Adipocyte (in vitro differentiated cells): ENCODE measurements around the gene PDE9A.
"Not testable (repeated sequence)": the region's sequence is repeated elsewhere in the genome, so short reads cannot be mapped to it uniquely, and the experiment has no call there.

ENCODE experiments used
- DNase-seq: peaks from one replicate; pipeline ENCODE4 v3.0.0-alpha.2; 2015; ENCODE audit warnings: low read depth
- H3K27me3 ChIP-seq: replicated peaks from 2 replicates; pipeline ENCODE4 v1.7.0; 2013; ENCODE audit warnings: mild to moderate bottlenecking, low read length, moderate library complexity; ENCODE audit not compliant: control insufficient read depth, insufficient read depth
- H3K36me3 ChIP-seq: 2 replicates; pipeline ENCODE4 v1.7.0; 2013; ENCODE audit warnings: low read length, mild to moderate bottlenecking, moderate library complexity; ENCODE audit not compliant: control insufficient read depth, insufficient read depth, severe bottlenecking
- H3K4me1 ChIP-seq: 2 replicates; pipeline ENCODE4 v1.7.0; 2013; ENCODE audit warnings: mild to moderate bottlenecking, low read length, moderate library complexity; ENCODE audit not compliant: control insufficient read depth, insufficient read depth
- H3K4me3 ChIP-seq: 2 replicates; pipeline ENCODE4 v1.7.0; 2013; ENCODE audit warnings: mild to moderate bottlenecking, low read length, moderate library complexity
- H3K9ac ChIP-seq: 2 replicates; pipeline ENCODE4 v1.7.0; 2013; ENCODE audit warnings: mild to moderate bottlenecking, low read length, moderate library complexity
- H3K9me3 ChIP-seq: 2 replicates; pipeline ENCODE4 v1.7.0; 2013; ENCODE audit warnings: mild to moderate bottlenecking, low read length, moderate library complexity; ENCODE audit not compliant: control insufficient read depth

The PDE9A gene

GRCh38 chr21:42708916-42709315, 55.5 kb downstream of the PDE9A start:
- H3K36me3 ChIP-seq, result not testable (repeated sequence)

GRCh38 chr21:42711667-42712066, 58.2 kb downstream of the PDE9A start:
- DNase-seq, result no peak
- Histone ChIP-seq H3K9me3 (no peaks in the 10 kb centered on the region), H3K4me1 (no peaks in the 10 kb centered on the region), H3K36me3 (no peaks in the 10 kb centered on the region), H3K9ac (no peak overlapping the region), H3K27me3 (no peaks in the 10 kb centered on the region), H3K4me3 (no peak overlapping the region)

More at GRCh38 chr21:42708916-42709315, 55.5 kb downstream of the PDE9A start:
- H3K27me3 ChIP-seq, DNase-seq, H3K9me3 ChIP-seq, H3K9ac ChIP-seq, H3K4me3 ChIP-seq, H3K4me1 ChIP-seq: not testable (repeated sequence)

GRCh38 chr21:42715427-42715826, 62.0 kb downstream of the PDE9A start:
- not testable (repeated sequence) for H3K27me3 ChIP-seq, H3K4me3 ChIP-seq, H3K9ac ChIP-seq, H3K4me1 ChIP-seq, H3K36me3 ChIP-seq, H3K9me3 ChIP-seq, DNase-seq

GRCh38 chr21:42716074-42716473, 62.7 kb downstream of the PDE9A start:
- no peaks in the 10 kb centered on the region for H3K36me3 ChIP-seq
- H3K4me1 ChIP-seq, result peaks cover 3% of the 10 kb centered on the region
- no peak overlapping the region for H3K9ac ChIP-seq

GRCh38 chr21:42720484-42720883, 67.1 kb downstream of the PDE9A start:
- not testable (repeated sequence) for DNase-seq

More at GRCh38 chr21:42716074-42716473, 62.7 kb downstream of the PDE9A start:
- H3K9me3 ChIP-seq, result no peaks in the 10 kb centered on the region
- H3K27me3 ChIP-seq, result no peaks in the 10 kb centered on the region
- no peak for DNase-seq
- H3K4me3 ChIP-seq, result no peak overlapping the region

GRCh38 chr21:42721341-42721824, 68.0 kb downstream of the PDE9A start:
- no peak overlapping the region for H3K9ac ChIP-seq
- no peak for DNase-seq
- peak overlapping the region; percentile 12 for H3K4me3 ChIP-seq
- H3K36me3 ChIP-seq, result no peaks in the 10 kb centered on the region
- H3K27me3 ChIP-seq, result no peaks in the 10 kb centered on the region
- H3K4me1 ChIP-seq, result peaks cover 30% of the 10 kb centered on the region
- H3K9me3 ChIP-seq, result no peaks in the 10 kb centered on the region

More at GRCh38 chr21:42720484-42720883, 67.1 kb downstream of the PDE9A start:
- peaks cover 30% of the 10 kb centered on the region for H3K4me1 ChIP-seq
- H3K4me3 ChIP-seq, H3K9ac ChIP-seq, H3K9me3 ChIP-seq, H3K36me3 ChIP-seq, H3K27me3 ChIP-seq: not testable (repeated sequence)

GRCh38 chr21:42722153-42722552, 68.7 kb downstream of the PDE9A start:
- Histone ChIP-seq H3K27me3 (no peaks in the 10 kb centered on the region), H3K4me3 (no peak overlapping the region), H3K9me3 (no peaks in the 10 kb centered on the region), H3K4me1 (peaks cover 30% of the 10 kb centered on the region), H3K36me3 (no peaks in the 10 kb centered on the region), H3K9ac (no peak overlapping the region)
- no peak for DNase-seq

- Histone ChIP-seq H3K4me1 (peaks cover 30% of the 10 kb centered on the region), H3K36me3 (no peaks in the 10 kb centered on the region), H3K27me3 (no peaks in the 10 kb centered on the region), H3K4me3 (no peak overlapping the region), H3K9ac (no peak overlapping the region), H3K9me3 (no peaks in the 10 kb centered on the region)
- DNase-seq, result no peak
Observed at GRCh38 chr21:42722808-42723473, 69.5 kb downstream of the PDE9A start.

GRCh38 chr21:42724226-42724920, 71.0 kb downstream of the PDE9A start:
- Histone ChIP-seq H3K36me3 (no peaks in the 10 kb centered on the region), H3K4me3 (no peak overlapping the region), H3K9me3 (peaks cover 4% of the 10 kb centered on the region), H3K4me1 (peaks cover 30% of the 10 kb centered on the region), H3K27me3 (no peaks in the 10 kb centered on the region), H3K9ac (no peak overlapping the region)
- peak; percentile 88 for DNase-seq

- DNase-seq, result no peak
Observed at GRCh38 chr21:42725416-42725930, 72.1 kb downstream of the PDE9A start.

GRCh38 chr21:42731264-42732032, 78.0 kb downstream of the PDE9A start:
- peaks cover 7% of the 10 kb centered on the region for H3K9me3 ChIP-seq
- no peak overlapping the region for H3K9ac ChIP-seq
- no peak overlapping the region for H3K4me3 ChIP-seq
- DNase-seq, result no peak
- no peaks in the 10 kb centered on the region for H3K27me3 ChIP-seq
- H3K36me3 ChIP-seq, result no peaks in the 10 kb centered on the region
- no peaks in the 10 kb centered on the region for H3K4me1 ChIP-seq

More at GRCh38 chr21:42725416-42725930, 72.1 kb downstream of the PDE9A start:
- Histone ChIP-seq H3K36me3 (no peaks in the 10 kb centered on the region), H3K9ac (no peak overlapping the region), H3K4me1 (peaks cover 30% of the 10 kb centered on the region), H3K4me3 (no peak overlapping the region), H3K9me3 (peaks cover 7% of the 10 kb centered on the region), H3K27me3 (no peaks in the 10 kb centered on the region)
